Stomach (tissue), 4 donors: Measurements from ENCODE around the gene APBA3.
"Not testable (repeated sequence)": the region's sequence is repeated elsewhere in the genome, so short reads cannot be mapped to it uniquely, and the experiment has no call there.

Experiments used
- CTCF ChIP-seq, 7 experiments: fragments of 450-650 bp in 4 of 7; fragments of 200-600 bp in 3 of 7; sonication (generic) in 3 of 7; IDR thresholded peaks; one replicate each; pipeline ENCODE4 v1.5.1; 2016 to 2019; ENCODE audit warnings: antibody characterized with exemption in 7 of 7, control low read depth in 2 of 7, mild to moderate bottlenecking in 1 of 7
- EP300 ChIP-seq: sonication (generic); formaldehyde crosslinking; IDR thresholded peaks from one replicate; pipeline ENCODE4 v1.6.1; 2017; ENCODE audit warnings: antibody characterized with exemption
- POLR2AphosphoS5 ChIP-seq, 3 donors: sonication (generic); formaldehyde crosslinking; IDR thresholded peaks; one replicate each; pipeline ENCODE4 v1.6.1; 2016; ENCODE audit warnings: antibody characterized with exemption in 3 of 3

- TF ChIP-seq CTCF (IDR thresholded peaks at IDR 0.05); POLR2AphosphoS5 (IDR thresholded peaks at IDR 0.05); EP300: not testable (repeated sequence)
Measured at GRCh38 chr19:3757705-3758104, 3.8 kb downstream of the APBA3 start.
